Memory B cell (primary cell): Measurements from ENCODE around the gene SIRT1.
"Not testable (repeated sequence)": the region's sequence is repeated elsewhere in the genome, so short reads cannot be mapped to it uniquely, and the experiment has no call there.

Experiments
- ATAC-seq: fragments of 150-1000 bp; cut with Tn5 transposase; 2 replicates; pipeline ENCODE4 v1.10.0; 2021; ENCODE audit warnings: low read depth, mild to moderate bottlenecking, moderate library complexity
- DNase-seq, 2 donors: peaks; one replicate each; pipeline ENCODE4 v3.0.0; 2022; ENCODE audit warnings: low spot score in 2 of 2
- H3K27ac Mint-ChIP-seq: one replicate; pipeline ENCODE4 v1.8.0; 2022; ENCODE audit warnings: mild to moderate bottlenecking, moderate library complexity, mixed read lengths
- H3K27me3 Mint-ChIP-seq: one replicate; pipeline ENCODE4 v1.8.0; 2022; ENCODE audit warnings: mixed read lengths
- H3K36me3 Mint-ChIP-seq: one replicate; pipeline ENCODE4 v1.8.0; 2022; ENCODE audit warnings: mild to moderate bottlenecking, mixed read lengths
- H3K4me1 Mint-ChIP-seq: one replicate; pipeline ENCODE4 v1.8.0; 2022; ENCODE audit warnings: mixed read lengths
- H3K4me3 Mint-ChIP-seq: one replicate; pipeline ENCODE4 v1.8.0; 2022; ENCODE audit warnings: mild to moderate bottlenecking, moderate library complexity, mixed read lengths
- H3K9me3 Mint-ChIP-seq: one replicate; pipeline ENCODE4 v1.8.0; 2022; ENCODE audit warnings: mixed read lengths

The SIRT1 gene

DNA sequence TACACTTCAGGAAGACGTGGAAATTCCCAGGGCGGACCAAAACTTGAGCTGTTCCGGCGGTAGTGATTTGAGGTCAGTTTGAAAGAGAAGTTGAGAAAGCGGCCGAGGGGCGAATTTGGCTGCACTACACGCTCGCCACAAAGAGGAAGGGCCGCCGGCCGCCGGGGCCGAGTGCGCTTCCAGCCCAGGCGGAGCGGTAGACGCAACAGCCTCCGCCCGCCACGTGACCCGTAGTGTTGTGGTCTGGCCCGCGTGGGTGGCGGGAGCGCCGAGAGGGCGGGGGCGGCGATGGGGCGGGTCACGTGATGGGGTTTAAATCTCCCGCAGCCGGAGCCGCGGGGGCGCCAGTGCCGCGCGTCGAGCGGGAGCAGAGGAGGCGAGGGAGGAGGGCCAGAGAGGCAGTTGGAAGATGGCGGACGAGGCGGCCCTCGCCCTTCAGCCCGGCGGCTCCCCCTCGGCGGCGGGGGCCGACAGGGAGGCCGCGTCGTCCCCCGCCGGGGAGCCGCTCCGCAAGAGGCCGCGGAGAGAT, at the start of gene SIRT1:
Gene SIRT1 (plus strand): TSS at position 344 of the 529 bp plus-strand sequence. CDS start 66 bp downstream, at position 410.
- peaks cover 9% of the 10 kb centered on the region for H3K36me3 Mint-ChIP-seq
- peak; percentile 79 for ATAC-seq
- peak; percentile 86 to 95 for DNase-seq
- no peaks in the 10 kb centered on the region for H3K9me3 Mint-ChIP-seq
- H3K4me3 Mint-ChIP-seq = peak within 1 kb of the TSS; percentile 97
- H3K27me3 Mint-ChIP-seq = no peaks in the 10 kb centered on the region
- H3K4me1 Mint-ChIP-seq = peaks cover 13% of the 10 kb centered on the region
- H3K27ac Mint-ChIP-seq = peak within 1 kb of the TSS; percentile 98

DNA sequence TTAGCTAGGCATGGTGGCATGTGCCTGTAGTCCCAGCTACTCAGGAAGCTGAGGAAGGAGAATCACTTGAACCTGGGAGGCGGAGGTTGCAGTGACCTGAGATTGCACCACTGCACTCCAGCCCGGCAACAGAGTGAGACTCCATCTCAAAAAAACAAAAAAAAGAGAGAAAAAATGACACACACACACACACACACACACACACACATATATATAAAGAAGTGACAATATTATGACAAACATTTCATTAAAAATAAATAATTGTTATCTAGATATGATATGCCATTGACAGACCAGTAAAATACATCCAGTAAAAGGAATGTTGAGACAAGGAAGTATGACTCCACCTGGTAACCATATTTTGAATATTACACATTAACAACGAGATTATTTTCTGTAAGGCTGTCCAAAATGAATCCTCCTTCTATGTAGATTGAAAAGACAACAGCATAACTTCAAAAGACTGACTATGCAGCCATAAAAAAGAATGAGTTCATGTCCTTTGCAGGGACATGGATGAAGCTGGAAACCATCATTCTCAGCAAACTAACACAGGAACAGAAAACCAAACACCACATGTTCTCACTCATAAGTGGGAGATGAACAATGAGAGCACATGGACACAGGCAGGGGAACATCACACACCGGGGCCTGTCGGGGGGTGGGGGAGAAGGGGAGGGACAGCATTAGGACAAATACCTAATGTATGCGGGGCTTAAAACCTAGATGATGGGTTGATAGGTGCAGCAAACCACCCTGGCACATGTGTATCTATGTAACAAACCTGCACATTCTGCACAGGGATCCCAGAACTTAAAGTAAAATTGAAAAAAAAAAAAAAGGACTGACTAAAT, 48.7 kb upstream of the SIRT1 start:
- H3K27me3 Mint-ChIP-seq, H3K4me3 Mint-ChIP-seq, H3K27ac Mint-ChIP-seq, H3K36me3 Mint-ChIP-seq, DNase-seq, H3K9me3 Mint-ChIP-seq, ATAC-seq, H3K4me1 Mint-ChIP-seq: not testable (repeated sequence)

DNA sequence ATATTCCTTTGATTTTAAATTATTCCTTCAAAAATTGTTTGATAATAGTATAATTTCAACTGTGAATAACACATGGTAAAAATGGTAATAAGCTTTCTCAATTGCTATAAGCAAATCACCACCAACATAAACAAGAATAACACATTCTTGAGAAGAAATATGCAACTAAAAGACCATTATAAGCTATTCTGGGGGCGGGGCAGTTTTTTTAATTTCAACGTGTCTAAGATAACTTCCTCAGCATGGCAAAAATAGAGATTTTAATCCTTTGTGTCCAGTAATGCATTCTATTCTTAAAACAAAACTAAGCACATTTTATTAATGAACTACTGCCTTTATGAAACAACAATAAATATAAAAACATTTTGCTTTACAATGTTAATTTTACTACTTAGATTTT, 48.0 kb upstream of the SIRT1 start:
- Mint-ChIP-seq H3K27me3 (peaks cover 1% of the 10 kb centered on the region), H3K9me3 (peaks cover 2% of the 10 kb centered on the region), H3K4me3 (no peak overlapping the region), H3K27ac (no peak overlapping the region), H3K4me1 (peaks cover 2% of the 10 kb centered on the region), H3K36me3 (no peaks in the 10 kb centered on the region)
- DNase-seq (no peak), ATAC-seq (no peak)

DNA sequence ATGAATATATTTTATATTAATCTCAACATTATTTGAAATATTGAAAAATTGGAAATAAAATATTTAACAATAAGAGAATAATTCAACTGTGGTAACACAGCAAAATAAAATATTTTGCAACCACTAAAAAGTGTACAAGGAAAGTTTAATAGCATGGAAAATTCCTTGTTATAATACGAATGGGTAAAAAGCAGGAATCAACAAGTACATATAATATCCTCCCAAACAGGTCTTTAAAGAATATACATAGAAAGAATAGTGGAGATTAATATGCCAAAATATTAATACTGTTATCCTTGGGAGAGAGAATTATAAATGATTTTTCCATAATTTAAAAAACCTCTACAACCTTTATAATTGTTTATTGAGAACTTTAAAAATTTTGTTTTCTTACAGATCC, 47.5 kb upstream of the SIRT1 start:
- no peak overlapping the region for H3K4me3 Mint-ChIP-seq
- no peaks in the 10 kb centered on the region for H3K36me3 Mint-ChIP-seq
- H3K27ac Mint-ChIP-seq = no peak overlapping the region
- no peak for ATAC-seq
- peaks cover 1% of the 10 kb centered on the region for H3K27me3 Mint-ChIP-seq
- DNase-seq = no peak
- peaks cover 2% of the 10 kb centered on the region for H3K9me3 Mint-ChIP-seq
- peaks cover 2% of the 10 kb centered on the region for H3K4me1 Mint-ChIP-seq

DNA sequence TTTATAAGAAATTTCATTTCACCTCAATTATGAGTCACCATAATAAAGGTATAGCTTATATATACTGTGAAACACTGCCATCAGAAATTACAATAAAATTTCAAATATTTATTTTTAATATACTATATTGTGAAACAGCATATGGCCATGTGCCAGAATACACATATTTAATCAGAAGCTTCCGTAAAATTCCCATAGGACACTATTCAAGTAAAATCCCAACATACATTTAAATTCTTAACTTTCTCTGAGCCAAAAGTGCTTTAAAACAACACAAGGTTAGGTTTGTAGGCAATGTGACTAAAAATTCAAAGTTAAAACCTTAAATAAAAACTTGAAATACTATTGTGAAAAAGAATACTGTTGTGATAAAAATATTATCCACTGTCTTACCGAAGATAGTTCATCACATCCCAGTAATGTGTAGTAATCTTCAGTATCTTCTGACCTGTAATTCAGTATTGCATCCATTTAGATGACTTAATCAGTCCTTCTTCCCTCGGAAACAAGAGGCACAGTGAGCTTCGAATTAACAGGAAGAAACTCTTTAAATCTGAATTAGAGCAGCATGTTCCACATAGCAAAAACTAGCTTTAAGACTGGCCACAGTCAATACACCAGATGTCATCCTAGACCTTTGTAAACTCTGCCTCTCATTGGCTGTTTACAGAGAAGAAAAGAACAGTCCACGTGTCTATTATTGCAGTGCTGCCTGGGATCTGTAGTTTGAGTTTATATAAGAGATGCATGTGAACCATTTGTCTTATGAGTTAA, 46.7 kb upstream of the SIRT1 start, which contains the start of gene DNAJC12:
Gene DNAJC12 (minus strand): TSS at position 648 of the 774 bp plus-strand sequence. CDS start 177 bp downstream, at position 471.
- Mint-ChIP-seq H3K27ac (no peak within 1 kb of the TSS), H3K4me1 (peaks cover 2% of the 10 kb centered on the region), H3K4me3 (no peak within 1 kb of the TSS), H3K9me3 (peaks cover 2% of the 10 kb centered on the region), H3K27me3 (peaks cover 1% of the 10 kb centered on the region), H3K36me3 (no peaks in the 10 kb centered on the region)
- ATAC-seq (peak; percentile 77), DNase-seq (no peak)

DNA sequence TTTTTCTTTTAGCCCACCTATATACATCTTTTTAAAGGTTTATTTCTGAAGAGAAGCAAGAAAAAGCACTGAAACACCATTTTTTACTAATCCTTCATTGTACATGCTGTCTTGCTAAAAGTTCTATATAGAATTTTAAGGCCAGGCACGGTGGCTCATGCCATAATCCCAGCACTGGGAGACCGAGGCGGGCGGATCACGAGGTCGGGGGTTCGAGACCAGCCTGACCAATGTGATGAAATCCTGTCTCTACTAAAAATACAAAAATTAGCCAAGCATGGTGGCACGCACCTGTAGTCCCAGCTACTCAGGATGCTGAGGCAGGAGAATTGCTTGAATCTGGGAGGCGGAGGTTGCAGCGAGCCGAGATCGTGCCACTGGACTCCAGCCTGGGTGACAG, 44.9 kb upstream of the SIRT1 start:
- not testable (repeated sequence) for H3K27me3 Mint-ChIP-seq, DNase-seq

DNA sequence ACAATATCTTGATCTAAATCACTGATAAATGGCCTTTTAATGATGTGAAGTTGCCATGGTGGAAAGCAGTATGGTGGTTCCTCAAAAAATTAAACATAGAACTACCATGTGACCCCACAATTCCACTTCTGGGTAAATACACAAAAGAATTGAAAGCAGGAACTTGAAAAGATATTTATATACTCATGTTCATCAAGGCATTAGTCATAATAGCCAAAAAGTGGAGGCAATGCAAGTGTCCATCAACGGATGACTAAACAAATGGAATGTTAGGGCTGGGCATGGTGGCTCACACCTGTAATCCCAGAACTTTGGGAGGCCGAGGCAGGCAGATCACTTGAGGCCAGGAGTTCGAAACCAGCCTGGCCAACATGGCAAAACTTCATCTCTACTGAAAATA, 44.5 kb upstream of the SIRT1 start:
- ATAC-seq (no peak), DNase-seq (no peak)
- no peak overlapping the region for H3K27ac Mint-ChIP-seq
- no peak overlapping the region for H3K4me3 Mint-ChIP-seq
- peaks cover 2% of the 10 kb centered on the region for H3K4me1 Mint-ChIP-seq
- peaks cover 2% of the 10 kb centered on the region for H3K9me3 Mint-ChIP-seq
- H3K27me3 Mint-ChIP-seq = peaks cover 3% of the 10 kb centered on the region
- H3K36me3 Mint-ChIP-seq = no peaks in the 10 kb centered on the region

More for the DNA sequence above, 44.9 kb upstream of the SIRT1 start:
- H3K36me3 Mint-ChIP-seq, H3K4me1 Mint-ChIP-seq, ATAC-seq, H3K9me3 Mint-ChIP-seq, H3K4me3 Mint-ChIP-seq, H3K27ac Mint-ChIP-seq: not testable (repeated sequence)

DNA sequence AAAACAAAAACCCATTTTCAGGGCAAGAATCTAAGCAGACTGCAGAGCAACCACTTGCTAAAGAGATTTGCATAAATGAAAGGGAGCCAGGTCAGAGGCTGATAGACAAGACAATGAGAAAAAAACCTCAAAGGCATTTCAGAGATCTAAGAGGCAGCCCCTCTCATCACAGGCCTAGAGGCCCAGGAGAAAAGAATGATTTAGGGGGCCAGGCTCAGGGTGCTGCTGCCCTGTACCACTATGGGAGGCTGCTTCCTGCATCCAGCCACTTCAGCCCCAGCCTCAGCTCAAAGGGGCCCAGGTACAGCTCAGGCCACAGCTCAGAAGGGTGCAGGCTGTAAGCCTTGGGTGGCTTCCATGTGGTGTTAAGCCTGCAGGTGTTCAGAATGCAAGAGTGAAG, 42.7 kb upstream of the SIRT1 start:
- H3K4me3 Mint-ChIP-seq = no peak overlapping the region
- H3K36me3 Mint-ChIP-seq = no peaks in the 10 kb centered on the region
- DNase-seq = no peak
- H3K4me1 Mint-ChIP-seq = peaks cover 2% of the 10 kb centered on the region
- peaks cover 2% of the 10 kb centered on the region for H3K9me3 Mint-ChIP-seq
- peaks cover 4% of the 10 kb centered on the region for H3K27me3 Mint-ChIP-seq
- ATAC-seq = no peak
- H3K27ac Mint-ChIP-seq = no peak overlapping the region

DNA sequence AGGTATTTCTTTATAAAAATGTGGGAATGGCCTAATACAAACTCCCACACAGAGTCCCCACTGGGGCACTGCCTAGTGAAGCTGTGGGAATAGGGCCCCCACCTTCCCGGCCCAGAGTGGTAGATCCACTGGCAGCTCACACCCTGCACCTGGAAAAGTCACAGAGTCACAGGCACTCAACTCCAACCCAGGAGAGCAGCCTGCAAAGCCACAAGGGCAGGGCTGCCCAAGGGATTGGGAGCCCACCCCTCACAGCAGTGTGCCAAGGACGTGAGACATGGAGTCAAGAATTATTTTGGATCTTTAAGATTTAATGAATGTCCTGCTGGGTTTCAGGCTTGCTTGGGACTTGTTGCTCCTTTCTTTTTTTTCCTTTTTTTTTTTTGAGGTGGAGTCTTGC, 41.2 kb upstream of the SIRT1 start:
- Mint-ChIP-seq H3K27me3 (peaks cover 4% of the 10 kb centered on the region), H3K27ac (no peak overlapping the region), H3K9me3 (peaks cover 2% of the 10 kb centered on the region), H3K36me3 (no peaks in the 10 kb centered on the region), H3K4me1 (no peaks in the 10 kb centered on the region), H3K4me3 (no peak overlapping the region)
- no peak for DNase-seq
- no peak for ATAC-seq

DNA sequence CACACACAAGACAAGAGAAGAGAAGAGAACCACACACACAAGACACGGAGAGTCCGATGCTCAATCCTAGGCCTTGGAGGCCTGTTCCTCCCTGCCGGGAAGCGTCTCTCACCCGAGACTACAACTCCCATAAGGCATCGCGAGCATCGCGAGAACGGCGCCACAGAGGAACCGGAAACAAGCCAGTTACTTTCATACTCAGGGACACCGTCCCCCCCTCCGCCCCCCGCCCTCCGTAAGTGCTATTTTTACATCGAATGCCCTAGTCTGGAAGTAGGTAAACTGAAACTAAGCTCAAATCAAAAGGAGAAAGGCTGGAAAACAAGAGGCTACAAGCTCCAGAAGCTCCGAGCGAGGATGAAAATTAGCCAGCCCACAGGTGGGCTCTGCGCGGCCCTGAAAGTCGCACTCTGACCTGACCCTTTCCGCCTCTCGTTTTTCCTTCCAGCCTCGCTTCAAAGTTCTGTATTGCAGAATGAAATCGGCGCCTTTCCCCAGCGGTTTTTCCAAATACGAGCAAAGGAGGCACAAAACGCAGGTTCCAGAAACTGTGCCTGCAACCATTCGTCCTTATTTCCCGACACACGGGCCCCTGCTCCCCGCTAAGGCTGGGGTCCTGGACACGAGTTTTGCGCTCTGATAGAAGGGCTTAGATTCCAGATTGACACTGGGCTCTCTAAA, 35.0 kb upstream of the SIRT1 start:
- peaks cover 2% of the 10 kb centered on the region for H3K36me3 Mint-ChIP-seq
- peaks cover 1% of the 10 kb centered on the region for H3K9me3 Mint-ChIP-seq
- peak; percentile 87 to 92 for DNase-seq
- peak; percentile 99 for ATAC-seq
- H3K4me3 Mint-ChIP-seq = peak overlapping the region; percentile 94
- H3K4me1 Mint-ChIP-seq = peaks cover 2% of the 10 kb centered on the region
- peak overlapping the region; percentile 84 for H3K27ac Mint-ChIP-seq
- peaks cover 3% of the 10 kb centered on the region for H3K27me3 Mint-ChIP-seq

DNA sequence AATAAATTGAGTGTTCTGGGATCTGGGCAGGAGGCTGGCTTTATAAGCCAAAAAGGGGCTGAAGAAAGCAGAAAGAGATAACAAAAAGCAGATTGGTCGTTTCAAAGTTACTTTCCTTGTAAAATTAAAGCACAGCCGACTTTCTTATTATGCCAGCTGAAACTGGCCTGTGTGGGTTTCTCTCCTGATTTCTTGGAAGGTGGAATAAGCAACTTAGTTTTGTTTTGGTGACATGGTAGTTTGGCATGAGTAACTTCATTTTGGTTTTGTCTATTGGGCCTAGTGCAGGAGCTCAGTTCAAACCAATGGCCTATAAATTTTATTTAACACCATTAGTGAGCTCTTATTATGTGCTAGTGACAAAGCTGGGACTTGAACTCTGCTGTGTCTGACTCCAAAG, 33.3 kb upstream of the SIRT1 start:
- ATAC-seq = no peak
- Mint-ChIP-seq H3K27me3 (no peaks in the 10 kb centered on the region), H3K9me3 (peaks cover 1% of the 10 kb centered on the region), H3K27ac (no peak overlapping the region), H3K4me3 (no peak overlapping the region), H3K4me1 (peaks cover 5% of the 10 kb centered on the region), H3K36me3 (peaks cover 2% of the 10 kb centered on the region)
- no peak for DNase-seq

DNA sequence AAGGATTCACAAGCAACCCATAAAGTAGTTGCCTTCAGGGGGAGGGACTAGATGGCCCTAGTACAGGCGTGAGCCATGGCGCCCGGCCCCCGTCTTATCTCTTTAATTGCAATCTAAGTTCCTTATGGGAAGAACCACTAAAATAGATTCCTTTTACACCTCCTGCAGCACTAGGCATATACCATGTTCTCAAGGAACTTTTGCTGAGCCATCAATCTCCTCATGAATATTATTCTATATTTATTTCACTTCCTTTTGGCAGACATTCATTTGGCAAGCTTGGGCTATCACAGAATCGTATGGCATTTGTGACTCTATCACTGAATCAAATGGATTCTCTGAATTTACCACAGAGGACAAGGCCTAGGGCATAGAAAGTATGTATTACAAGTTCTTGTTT, 31.7 kb upstream of the SIRT1 start:
- Mint-ChIP-seq H3K36me3 (peaks cover 2% of the 10 kb centered on the region), H3K27ac (no peak overlapping the region), H3K27me3 (no peaks in the 10 kb centered on the region), H3K9me3 (peaks cover 1% of the 10 kb centered on the region), H3K4me1 (peaks cover 5% of the 10 kb centered on the region), H3K4me3 (no peak overlapping the region)
- DNase-seq (no peak), ATAC-seq (no peak)

DNA sequence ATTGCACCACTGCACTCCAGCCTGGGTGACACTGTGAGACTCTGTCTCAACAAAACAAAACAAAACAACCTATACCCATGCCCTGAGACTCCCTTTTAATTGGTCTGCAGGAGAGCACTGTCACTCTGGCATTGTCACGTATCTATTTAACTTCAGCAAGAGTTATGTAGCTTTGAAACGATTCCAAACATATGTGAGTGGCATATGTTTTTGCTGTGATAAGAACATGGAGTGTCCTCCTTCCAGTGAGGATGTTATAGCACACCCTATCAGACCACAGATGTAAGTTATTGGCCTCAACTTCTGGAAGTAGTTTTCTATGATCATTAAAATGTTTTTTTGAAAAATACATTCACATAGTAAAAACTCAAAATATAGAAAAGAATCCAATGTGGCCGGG, 30.9 kb upstream of the SIRT1 start:
- H3K4me3 Mint-ChIP-seq = no peak overlapping the region
- no peak for ATAC-seq
- peaks cover 5% of the 10 kb centered on the region for H3K4me1 Mint-ChIP-seq
- DNase-seq = no peak
- H3K27me3 Mint-ChIP-seq = no peaks in the 10 kb centered on the region
- peaks cover 2% of the 10 kb centered on the region for H3K36me3 Mint-ChIP-seq
- H3K9me3 Mint-ChIP-seq = peaks cover 1% of the 10 kb centered on the region
- no peak overlapping the region for H3K27ac Mint-ChIP-seq

DNA sequence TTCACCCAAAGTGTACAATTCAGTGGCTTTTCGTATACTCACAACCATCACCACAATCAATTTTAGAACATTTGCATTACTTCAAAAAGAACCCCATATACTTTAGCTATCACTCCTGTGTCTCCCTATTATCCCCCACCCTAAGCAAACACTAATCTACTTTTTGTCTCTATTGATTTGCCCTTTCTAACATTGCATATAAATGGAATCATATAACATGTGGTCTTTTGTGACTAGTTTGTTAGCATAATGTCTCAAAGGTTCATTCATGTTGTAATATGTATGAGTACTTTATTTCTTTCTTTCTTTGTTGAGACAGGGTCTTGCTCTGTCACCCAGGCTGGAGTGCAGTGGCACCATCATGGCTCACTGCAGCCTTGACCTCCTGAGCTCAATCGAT, 25.5 kb upstream of the SIRT1 start:
- ATAC-seq = no peak

More for the DNA sequence above, 25.5 kb upstream of the SIRT1 start:
- no peak for DNase-seq
- Mint-ChIP-seq H3K4me1 (peaks cover 3% of the 10 kb centered on the region), H3K27ac (no peak overlapping the region), H3K36me3 (no peaks in the 10 kb centered on the region), H3K9me3 (no peaks in the 10 kb centered on the region), H3K27me3 (no peaks in the 10 kb centered on the region), H3K4me3 (no peak overlapping the region)
